Fibroblast of lung (primary cell): ENCODE measurements around the gene ASGR1.
"Not testable (repeated sequence)": the region's sequence is repeated elsewhere in the genome, so short reads cannot be mapped to it uniquely, and the experiment has no call there.

Experiments used
- CTCF ChIP-seq, 2 donors: IDR thresholded peaks in 1 of 2; conservative IDR thresholded peaks in 1 of 2; 1 replicate in 1 of 2; 2 replicates in 1 of 2; pipeline ENCODE4 v1.5.1; 2011 to 2012; ENCODE audit warnings: low read length in 2 of 2, control low read depth in 1 of 2, inconsistent platforms in 1 of 2, low read depth in 1 of 2, mild to moderate bottlenecking in 1 of 2
- EZH2 ChIP-seq: IDR thresholded peaks from 2 replicates; pipeline ENCODE4 v1.5.1; 2012; ENCODE audit warnings: low read length, control low read depth, mild to moderate bottlenecking; ENCODE audit errors: missing control alignments

- not testable (repeated sequence) for TF ChIP-seq EZH2; CTCF (conservative IDR thresholded peaks at IDR 0.05 in 1 of 2, IDR thresholded peaks at IDR 0.05 in 1 of 2; ENCODE audit: low read depth in 1 of 2, low read length in 2 of 2)
These were observed 9.6 kb downstream of the ASGR1 start for GRCh38 chr17:7169565-7169908.
